IPS-18a (cell line): ENCODE results near the gene DOC2B.
"Not testable (repeated sequence)": the region's sequence is repeated elsewhere in the genome, so short reads cannot be mapped to it uniquely, and the experiment has no call there.

Experiments
- H3K27ac ChIP-seq: one replicate; pipeline ENCODE4 v1.5.1; 2013; ENCODE audit warnings: low read length
- H3K27me3 ChIP-seq: one replicate; pipeline ENCODE4 v1.6.1; 2013; ENCODE audit warnings: mild to moderate bottlenecking, low read length; ENCODE audit not compliant: control insufficient read depth, insufficient read depth
- H3K36me3 ChIP-seq: one replicate; pipeline ENCODE4 v1.6.1; 2013; ENCODE audit warnings: low read depth, low read length; ENCODE audit not compliant: control insufficient read depth
- H3K4me1 ChIP-seq: one replicate; pipeline ENCODE4 v1.6.1; 2013; ENCODE audit warnings: low read depth, low read length; ENCODE audit not compliant: control insufficient read depth
- H3K4me3 ChIP-seq: one replicate; pipeline ENCODE4 v1.5.1; 2013; ENCODE audit warnings: low read length
- H3K9ac ChIP-seq: one replicate; pipeline ENCODE4 v1.6.1; 2013; ENCODE audit warnings: mild to moderate bottlenecking, low read length, moderate library complexity
- H3K9me3 ChIP-seq: one replicate; pipeline ENCODE4 v1.6.1; 2013; ENCODE audit warnings: low read depth, low read length; ENCODE audit not compliant: control insufficient read depth

The DOC2B gene

DNA sequence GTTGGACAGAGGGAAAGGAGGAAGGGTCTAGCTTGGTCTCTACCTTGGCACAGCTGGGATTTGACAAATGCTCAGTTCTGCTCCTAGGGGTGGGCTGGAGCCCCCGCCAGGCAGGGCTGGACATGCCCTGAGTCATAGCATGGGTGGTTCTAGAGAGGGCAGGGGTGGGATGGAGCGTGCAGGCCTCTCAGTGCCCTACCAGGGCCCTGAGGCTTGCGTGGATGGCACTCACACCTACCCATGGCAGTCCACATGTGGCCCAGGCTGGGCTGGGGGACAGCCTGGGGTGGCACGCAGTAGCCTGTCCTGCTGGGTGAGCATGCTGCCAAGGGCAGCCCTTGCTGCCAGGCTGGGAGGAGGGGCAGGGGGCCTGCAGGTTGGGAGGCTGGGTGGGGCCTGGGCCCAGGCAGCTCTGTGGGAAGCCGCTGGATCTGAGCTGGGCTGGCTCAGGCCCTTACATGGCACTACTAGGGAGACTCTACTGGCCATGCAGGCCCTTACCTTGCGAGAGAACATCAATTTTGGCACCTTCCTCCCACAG, 11.2 kb downstream of the DOC2B start:
- H3K4me1 ChIP-seq: no peaks in the 10 kb centered on the region
- no peaks in the 10 kb centered on the region for H3K27me3 ChIP-seq
- H3K27ac ChIP-seq: no peak overlapping the region
- H3K36me3 ChIP-seq: no peaks in the 10 kb centered on the region
- H3K9ac ChIP-seq: no peak overlapping the region
- H3K9me3 ChIP-seq: no peaks in the 10 kb centered on the region
- H3K4me3 ChIP-seq: no peak overlapping the region

DNA sequence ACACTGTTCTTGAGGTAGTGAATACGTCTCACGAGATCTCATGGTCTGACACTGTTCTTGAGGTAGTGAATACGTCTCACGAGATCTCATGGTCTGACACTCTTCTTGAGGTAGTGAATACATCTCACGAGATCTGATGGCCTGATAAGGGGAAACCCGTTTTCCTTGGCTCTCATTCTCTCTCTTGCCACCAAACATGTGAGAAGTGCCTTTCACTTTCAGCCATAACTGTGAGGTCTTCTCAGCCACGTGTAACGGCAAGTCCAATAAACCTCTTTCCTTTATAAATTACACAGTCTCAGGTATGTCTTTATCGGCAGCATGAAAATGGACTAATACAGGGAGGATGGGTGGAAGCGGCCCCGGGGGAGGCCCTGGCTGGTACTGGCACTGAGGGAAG, 12.8 kb downstream of the DOC2B start:
- not testable (repeated sequence) for H3K9ac ChIP-seq, H3K4me3 ChIP-seq, H3K27me3 ChIP-seq, H3K9me3 ChIP-seq, H3K27ac ChIP-seq, H3K36me3 ChIP-seq, H3K4me1 ChIP-seq

DNA sequence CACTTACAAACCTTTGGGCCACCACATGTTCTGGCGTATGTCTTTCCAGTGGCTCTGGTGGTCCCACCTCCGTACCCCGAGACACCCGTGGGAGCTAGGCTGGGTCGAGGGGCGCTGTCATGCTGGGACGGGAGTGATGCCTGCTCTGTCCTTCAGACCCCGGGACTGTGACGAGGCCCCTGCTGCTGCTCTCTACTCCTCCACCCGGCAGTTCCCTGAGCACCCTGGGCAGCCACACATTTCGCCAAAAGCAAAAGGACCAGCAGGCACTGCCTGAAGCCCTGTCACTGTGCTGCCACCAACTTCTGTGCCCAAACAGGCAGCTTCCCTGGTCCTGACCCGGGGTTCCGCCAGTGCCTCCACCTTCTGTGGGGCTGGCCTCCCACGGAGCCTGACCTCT, 15.5 kb downstream of the DOC2B start:
- H3K4me3 ChIP-seq: no peak overlapping the region
- H3K4me1 ChIP-seq: no peaks in the 10 kb centered on the region
- H3K27me3 ChIP-seq: no peaks in the 10 kb centered on the region
- H3K36me3 ChIP-seq: no peaks in the 10 kb centered on the region
- no peak overlapping the region for H3K9ac ChIP-seq
- no peak overlapping the region for H3K27ac ChIP-seq
- no peaks in the 10 kb centered on the region for H3K9me3 ChIP-seq

DNA sequence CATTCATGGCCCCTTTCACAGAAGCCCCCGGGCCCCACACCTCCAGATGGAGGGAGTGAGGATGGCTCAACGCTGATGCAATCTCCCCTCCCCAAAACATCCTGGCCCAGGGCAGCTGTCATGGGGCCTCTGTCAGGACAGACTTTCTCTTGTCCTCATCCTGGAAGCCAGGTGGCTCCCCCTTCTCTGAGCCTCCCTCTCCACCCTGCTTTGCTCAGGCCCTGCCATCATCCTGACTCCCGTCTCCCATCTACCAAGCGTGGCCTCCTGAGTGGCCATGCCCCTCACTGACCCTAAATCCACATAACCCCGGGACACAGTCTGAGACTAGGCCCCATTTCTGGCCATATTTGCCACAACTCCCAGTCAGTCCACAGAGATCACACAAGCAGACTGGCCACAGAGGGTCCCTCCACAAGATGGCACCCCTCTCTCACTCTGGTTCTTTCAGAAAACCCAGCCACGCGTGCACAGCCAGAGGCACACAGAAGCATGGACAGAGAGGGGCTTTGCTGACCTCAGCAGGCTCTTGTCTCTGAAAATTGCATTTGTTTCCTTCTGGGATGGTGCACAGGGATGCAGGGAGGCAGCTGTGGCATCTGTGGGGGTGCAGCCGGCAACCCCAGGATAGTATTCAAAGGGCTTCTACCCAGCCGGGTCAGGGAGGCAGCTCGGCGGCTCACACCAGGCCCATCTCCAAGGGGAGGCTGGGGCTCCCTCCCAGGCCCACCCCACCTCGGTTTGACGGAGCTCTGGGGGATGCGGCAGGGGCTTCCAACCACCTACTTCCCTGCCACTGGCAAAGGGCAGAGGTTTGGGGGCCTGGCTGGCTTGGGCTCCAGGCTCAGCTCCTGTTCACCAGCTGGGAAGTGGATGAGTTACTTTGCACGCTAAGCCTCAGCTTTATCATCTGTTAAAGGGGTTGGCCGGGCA, 16.9 kb downstream of the DOC2B start:
- Histone ChIP-seq H3K4me1 (no peaks in the 10 kb centered on the region), H3K4me3 (no peak overlapping the region), H3K27me3 (no peaks in the 10 kb centered on the region), H3K27ac (no peak overlapping the region), H3K9me3 (no peaks in the 10 kb centered on the region), H3K36me3 (no peaks in the 10 kb centered on the region), H3K9ac (no peak overlapping the region)

DNA sequence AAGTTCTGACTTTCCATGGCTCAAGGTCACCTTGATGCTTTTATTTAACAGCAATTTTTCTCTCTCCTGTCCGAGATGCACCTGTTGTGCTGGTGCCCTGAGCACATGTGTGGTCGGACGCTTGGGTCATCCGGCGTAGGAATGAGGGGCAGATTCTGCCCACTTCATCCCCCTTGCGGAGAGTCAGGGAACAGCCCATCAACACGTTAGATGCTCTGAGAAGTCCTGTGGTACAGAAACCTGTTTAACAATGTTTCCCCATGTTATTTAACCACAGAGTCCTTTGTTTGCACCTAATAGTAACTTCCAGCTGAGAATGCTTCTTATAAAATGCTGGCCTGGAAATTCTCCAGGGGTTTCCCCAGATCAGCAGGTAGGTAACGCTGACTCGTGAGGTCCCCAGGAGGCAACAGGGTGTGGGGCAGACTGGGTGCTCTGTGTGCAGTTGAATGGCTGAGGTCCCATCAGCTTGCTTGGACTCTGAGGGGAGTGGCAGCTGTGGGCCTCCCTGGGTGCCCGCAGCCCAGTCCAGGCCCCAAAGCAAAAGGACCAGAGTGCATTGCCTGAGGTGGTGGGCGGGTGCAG, 17.8 kb downstream of the DOC2B start:
- no peaks in the 10 kb centered on the region for H3K36me3 ChIP-seq
- H3K9ac ChIP-seq: no peak overlapping the region
- H3K27me3 ChIP-seq: no peaks in the 10 kb centered on the region
- no peaks in the 10 kb centered on the region for H3K9me3 ChIP-seq
- H3K4me1 ChIP-seq: no peaks in the 10 kb centered on the region
- no peak overlapping the region for H3K27ac ChIP-seq
- H3K4me3 ChIP-seq: no peak overlapping the region

DNA sequence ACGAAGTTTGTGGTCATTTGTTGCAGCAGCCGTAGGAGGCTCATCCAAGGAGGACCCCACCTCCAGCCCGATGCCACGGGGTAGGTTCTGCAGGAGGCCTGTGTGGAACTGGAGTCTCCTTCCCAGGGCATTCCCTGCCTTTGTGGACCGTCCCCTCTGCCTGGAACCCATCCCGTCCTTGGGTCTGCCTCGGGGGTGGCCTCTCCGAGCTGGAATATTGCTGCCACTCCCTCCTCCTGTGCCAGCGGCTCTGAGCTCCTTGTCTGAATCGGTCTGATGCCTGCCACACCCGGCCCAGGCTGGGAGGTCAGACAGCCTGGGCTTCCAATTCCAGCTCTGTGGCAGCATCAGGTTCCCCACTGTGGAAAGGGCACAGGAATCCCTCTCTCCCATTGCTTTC, 18.8 kb downstream of the DOC2B start:
- H3K27ac ChIP-seq: no peak overlapping the region
- H3K9me3 ChIP-seq: no peaks in the 10 kb centered on the region
- no peak overlapping the region for H3K9ac ChIP-seq
- H3K4me3 ChIP-seq: no peak overlapping the region
- no peaks in the 10 kb centered on the region for H3K27me3 ChIP-seq
- H3K36me3 ChIP-seq: no peaks in the 10 kb centered on the region
- H3K4me1 ChIP-seq: no peaks in the 10 kb centered on the region

DNA sequence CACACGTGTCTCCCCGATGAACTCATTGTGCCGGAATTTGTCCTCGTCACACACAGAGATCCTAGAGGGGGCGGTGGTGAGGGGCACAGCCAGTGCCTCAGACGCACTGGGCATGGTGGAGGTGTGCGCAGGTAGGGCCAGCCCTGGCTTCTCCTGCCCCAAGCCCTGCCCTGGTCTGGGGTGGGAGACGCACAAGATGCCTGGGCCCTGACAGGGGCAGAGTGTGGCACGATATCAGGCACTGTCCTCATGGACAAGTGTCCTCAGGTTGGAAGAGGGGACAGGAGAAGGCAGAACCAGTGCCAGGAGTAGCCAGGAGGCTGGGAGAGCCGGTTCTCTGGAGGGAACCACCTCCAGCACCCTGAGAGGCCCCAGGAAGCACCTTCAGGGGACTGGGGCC, 20.0 kb downstream of the DOC2B start:
- Histone ChIP-seq H3K4me1 (no peaks in the 10 kb centered on the region), H3K27ac (no peak overlapping the region), H3K27me3 (no peaks in the 10 kb centered on the region), H3K9me3 (no peaks in the 10 kb centered on the region), H3K36me3 (no peaks in the 10 kb centered on the region), H3K9ac (no peak overlapping the region), H3K4me3 (no peak overlapping the region)

DNA sequence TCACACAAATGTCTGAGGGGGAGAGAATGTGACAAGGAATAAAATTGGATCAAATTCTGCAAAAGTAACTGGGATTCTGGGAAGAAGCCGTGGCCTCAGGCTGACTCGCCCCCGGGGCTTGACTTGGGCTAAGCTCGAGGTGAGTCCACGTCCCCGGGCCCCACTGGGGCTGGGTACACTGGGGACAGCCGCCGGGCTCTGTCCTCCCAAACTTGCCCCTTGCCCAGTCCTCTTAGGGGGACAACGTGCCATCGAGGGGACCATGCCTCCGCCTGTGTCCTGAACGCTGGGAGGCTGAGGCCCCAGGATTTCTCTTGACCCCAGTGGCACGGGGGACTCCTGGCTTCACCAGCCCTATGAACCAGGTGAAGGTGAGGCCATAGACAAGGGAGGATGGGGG, 21.1 kb downstream of the DOC2B start:
- Histone ChIP-seq H3K9ac (no peak overlapping the region), H3K27ac (no peak overlapping the region), H3K27me3 (no peaks in the 10 kb centered on the region), H3K4me1 (no peaks in the 10 kb centered on the region), H3K9me3 (no peaks in the 10 kb centered on the region), H3K4me3 (no peak overlapping the region), H3K36me3 (no peaks in the 10 kb centered on the region)

DNA sequence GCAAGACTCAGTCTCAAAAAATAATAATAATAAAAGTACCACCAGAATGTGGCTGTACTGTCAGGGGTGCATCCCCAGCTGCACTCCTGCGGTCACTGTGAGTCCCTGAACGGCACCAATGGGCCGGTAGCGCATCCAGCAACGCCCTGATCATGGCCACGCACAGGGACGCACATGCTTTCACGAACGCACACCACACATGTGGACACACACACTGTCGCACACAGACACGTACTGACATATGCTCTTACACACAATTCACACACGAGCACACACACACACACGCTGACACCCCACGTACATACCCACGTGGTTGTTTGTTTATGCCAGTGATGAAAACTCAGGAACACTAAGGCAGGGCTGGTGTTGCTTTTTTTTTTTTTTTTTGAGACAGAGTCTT, 21.8 kb downstream of the DOC2B start:
- Histone ChIP-seq H3K4me3 (no peak overlapping the region), H3K4me1 (no peaks in the 10 kb centered on the region), H3K27ac (no peak overlapping the region), H3K27me3 (no peaks in the 10 kb centered on the region), H3K9me3 (no peaks in the 10 kb centered on the region), H3K36me3 (no peaks in the 10 kb centered on the region), H3K9ac (no peak overlapping the region)

DNA sequence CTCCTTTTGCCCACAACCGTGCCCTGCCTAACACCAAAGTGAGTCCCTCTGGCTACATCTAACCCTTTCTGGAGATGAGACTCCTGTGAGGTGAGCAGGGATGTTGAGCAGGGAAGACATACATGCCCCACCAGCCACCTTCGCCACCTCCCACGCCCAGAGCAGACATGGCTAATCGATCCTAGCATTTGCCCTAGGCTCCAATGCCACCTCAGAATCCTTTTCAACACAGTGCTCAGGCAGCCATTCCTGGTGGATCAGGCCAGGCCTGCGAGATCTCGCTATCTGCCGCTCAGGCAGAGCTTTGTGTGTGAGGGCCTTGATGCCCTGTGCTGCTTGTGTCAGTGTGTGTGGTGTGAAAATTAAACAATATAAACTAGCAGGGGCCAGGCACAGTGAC, 23.1 kb downstream of the DOC2B start:
- H3K9me3 ChIP-seq: no peaks in the 10 kb centered on the region
- H3K4me3 ChIP-seq: no peak overlapping the region
- H3K4me1 ChIP-seq: no peaks in the 10 kb centered on the region
- H3K27ac ChIP-seq: no peak overlapping the region
- no peaks in the 10 kb centered on the region for H3K36me3 ChIP-seq
- H3K27me3 ChIP-seq: no peaks in the 10 kb centered on the region
- H3K9ac ChIP-seq: no peak overlapping the region

DNA sequence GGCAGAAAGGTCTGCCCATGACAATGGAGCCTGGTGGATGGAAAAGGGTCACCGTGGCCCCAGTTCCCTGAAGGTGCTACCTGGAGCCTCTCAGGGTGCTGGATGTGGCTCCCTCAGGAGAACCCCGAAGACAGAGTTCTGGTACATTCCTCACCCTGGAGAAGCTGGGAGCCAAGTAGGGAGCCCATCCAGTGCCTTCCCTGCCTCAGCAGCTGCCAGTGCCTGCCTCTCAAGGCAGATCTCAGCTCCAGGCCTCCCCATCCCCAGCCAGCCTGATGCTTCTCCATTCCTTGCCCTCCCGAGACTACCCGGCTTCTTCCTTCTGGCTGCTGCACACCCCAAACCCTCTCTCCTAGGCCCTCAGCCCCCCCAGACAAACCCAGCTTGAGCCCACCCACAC, 23.5 kb downstream of the DOC2B start:
- H3K36me3 ChIP-seq: no peaks in the 10 kb centered on the region
- H3K4me3 ChIP-seq: no peak overlapping the region
- H3K27ac ChIP-seq: no peak overlapping the region
- H3K9ac ChIP-seq: no peak overlapping the region
- no peaks in the 10 kb centered on the region for H3K4me1 ChIP-seq
- no peaks in the 10 kb centered on the region for H3K27me3 ChIP-seq
- H3K9me3 ChIP-seq: no peaks in the 10 kb centered on the region

DNA sequence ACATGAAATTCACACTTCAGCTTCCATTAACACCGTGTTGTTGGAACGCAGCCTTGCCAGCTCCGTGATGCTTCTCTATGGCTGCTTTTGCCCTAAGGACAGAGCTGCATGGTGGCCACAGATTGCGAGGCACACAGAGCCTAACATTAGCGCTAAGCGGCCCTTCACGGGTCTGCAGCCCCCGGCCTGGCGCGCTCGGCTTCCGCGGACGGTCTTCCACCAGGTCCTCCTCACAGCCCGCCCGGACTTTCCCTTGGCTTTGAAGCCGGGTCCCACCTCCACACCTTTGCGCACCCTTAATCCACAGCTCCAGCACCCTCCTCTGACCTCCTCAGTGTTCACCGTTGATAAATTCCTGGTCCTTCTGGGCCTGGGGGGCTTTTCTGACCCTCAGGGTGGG, 24.5 kb downstream of the DOC2B start:
- no peak overlapping the region for H3K9ac ChIP-seq
- H3K4me1 ChIP-seq: no peaks in the 10 kb centered on the region
- H3K4me3 ChIP-seq: no peak overlapping the region
- no peaks in the 10 kb centered on the region for H3K36me3 ChIP-seq
- H3K27ac ChIP-seq: no peak overlapping the region
- no peaks in the 10 kb centered on the region for H3K9me3 ChIP-seq
- no peaks in the 10 kb centered on the region for H3K27me3 ChIP-seq
